ENCODE results near the gene KCTD11.
A peak's percentile ranks its signal among the peaks of the same experiment; 100 is the strongest.

KCTD11 gene

DNA sequence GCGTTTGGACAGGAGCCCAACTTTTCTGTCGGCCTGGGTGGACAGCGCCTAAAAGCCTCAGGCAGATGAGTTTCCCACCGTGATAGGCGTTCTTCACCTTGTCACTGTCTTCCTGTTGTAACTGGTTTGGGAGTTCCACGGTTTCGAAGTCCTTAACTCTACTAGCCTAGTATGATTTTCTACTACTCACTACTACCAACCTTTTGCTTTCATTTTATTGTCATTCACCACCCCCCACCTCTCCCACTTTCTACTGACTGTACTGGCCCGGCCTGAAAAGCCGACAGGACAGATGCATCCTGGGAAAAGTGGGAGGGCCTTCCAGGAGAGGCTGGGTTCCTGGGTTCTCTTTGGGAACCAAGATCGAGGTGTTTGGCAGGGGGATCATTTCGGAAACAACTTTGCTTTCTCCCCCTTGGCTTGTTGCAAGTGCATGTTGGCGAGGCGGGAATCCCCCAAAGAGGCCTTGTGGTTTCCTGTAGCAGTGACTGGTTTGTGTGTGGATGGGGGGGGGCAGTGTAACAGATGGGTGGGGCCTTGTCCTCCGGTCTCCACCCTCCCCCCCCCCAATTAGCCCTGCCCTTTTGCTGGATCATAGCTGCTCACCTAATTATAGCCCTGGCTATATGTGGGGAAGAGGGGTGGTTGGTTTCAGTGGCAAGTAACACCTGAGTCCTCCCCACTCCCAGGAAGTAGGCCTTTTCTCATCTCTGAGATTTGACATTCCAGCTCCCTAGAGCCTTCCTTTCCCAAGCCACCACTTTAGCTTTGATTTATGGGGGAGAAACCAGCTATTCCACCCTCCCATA lies 43.1 kb upstream of the KCTD11 start:
- DNase-seq = peak; percentile 80 to 87
- H3K4me3 ChIP-seq = peak overlapping the region; percentile 91 to 98
- intact Hi-C loops (cut with DNase I; ENCODE audit: low total_unique reads) = no loop called here
- H3K4me1 ChIP-seq = peaks cover 0 to 48% (median 37%) of the 10 kb centered on the region in 4 donors
- peak overlapping the region; percentile 95 to 99 for H3K27ac ChIP-seq
- TF ChIP-seq, protein P1, sequence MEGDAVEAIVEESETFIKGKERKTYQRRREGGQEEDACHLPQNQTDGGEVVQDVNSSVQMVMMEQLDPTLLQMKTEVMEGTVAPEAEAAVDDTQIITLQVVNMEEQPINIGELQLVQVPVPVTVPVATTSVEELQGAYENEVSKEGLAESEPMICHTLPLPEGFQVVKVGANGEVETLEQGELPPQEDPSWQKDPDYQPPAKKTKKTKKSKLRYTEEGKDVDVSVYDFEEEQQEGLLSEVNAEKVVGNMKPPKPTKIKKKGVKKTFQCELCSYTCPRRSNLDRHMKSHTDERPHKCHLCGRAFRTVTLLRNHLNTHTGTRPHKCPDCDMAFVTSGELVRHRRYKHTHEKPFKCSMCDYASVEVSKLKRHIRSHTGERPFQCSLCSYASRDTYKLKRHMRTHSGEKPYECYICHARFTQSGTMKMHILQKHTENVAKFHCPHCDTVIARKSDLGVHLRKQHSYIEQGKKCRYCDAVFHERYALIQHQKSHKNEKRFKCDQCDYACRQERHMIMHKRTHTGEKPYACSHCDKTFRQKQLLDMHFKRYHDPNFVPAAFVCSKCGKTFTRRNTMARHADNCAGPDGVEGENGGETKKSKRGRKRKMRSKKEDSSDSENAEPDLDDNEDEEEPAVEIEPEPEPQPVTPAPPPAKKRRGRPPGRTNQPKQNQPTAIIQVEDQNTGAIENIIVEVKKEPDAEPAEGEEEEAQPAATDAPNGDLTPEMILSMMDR (IDR thresholded peaks at IDR 0.05) = no peak
- no peaks in the 10 kb centered on the region for H3K9me3 ChIP-seq
- H3K36me3 ChIP-seq = peaks cover 39 to 47% (median 43%) of the 10 kb centered on the region in 3 donors
- no peaks in the 10 kb centered on the region for H3K27me3 ChIP-seq

DNA sequence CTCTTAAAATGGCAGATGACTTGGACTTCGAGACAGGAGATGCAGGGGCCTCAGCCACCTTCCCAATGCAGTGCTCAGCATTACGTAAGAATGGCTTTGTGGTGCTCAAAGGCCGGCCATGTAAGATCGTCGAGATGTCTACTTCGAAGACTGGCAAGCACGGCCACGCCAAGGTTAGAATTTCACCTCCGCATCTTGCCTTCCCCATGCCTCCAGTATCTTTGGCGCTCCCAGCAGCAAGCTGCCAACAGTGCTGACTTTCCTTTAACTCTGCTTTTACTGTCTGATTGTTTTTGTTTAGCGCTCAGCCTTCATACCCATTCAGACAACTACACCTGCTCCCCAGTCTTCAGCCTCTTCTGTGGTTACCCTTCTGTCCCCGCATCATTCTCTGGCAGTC lies 42.3 kb upstream of the KCTD11 start:
- TF ChIP-seq, protein P1 (IDR thresholded peaks at IDR 0.05) = no peak
- Histone ChIP-seq H3K4me3 (peak overlapping the region in 1 of 2 donors; percentile 98), H3K4me1 (peaks cover 0 to 56% (median 45%) of the 10 kb centered on the region in 4 donors), H3K36me3 (peaks cover 41 to 52% (median 47%) of the 10 kb centered on the region in 3 donors), H3K27me3 (no peaks in the 10 kb centered on the region), H3K9me3 (no peaks in the 10 kb centered on the region), H3K27ac (peak overlapping the region in 1 of 2 donors; percentile 95)
- intact Hi-C loops (cut with DNase I; ENCODE audit: low total_unique reads) = no loop called here
- no peak for DNase-seq

DNA sequence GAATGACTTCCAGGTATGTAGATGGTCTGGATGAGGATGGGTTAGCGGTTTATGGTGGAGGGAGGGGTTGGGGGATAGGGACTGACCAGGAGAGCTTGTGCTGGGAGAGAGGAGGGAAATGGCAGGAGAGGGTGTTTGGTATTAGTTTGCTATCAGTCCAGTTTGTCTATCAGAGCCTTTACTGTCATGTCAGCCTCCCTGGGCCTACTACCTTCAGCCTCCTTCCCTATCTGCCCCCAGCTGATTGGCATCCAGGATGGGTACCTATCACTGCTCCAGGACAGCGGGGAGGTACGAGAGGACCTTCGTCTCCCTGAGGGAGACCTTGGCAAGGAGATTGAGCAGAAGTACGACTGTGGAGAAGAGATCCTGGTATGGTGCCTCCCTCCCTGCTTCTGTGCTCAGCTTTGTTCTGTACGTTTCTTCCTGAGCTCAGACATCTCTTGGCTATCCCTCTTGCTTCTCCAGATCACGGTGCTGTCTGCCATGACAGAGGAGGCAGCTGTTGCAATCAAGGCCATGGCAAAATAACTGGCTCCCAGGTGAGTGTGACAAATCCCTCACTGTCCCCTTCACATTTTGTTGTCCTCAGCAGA lies 40.8 kb upstream of the KCTD11 start:
- DNase-seq = no peak
- intact Hi-C loops (cut with DNase I; ENCODE audit: low total_unique reads) = no loop called here
- peaks cover 41 to 52% (median 47%) of the 10 kb centered on the region in 3 donors for H3K36me3 ChIP-seq
- no peaks in the 10 kb centered on the region for H3K27me3 ChIP-seq
- TF ChIP-seq, protein P1 (IDR thresholded peaks at IDR 0.05) = no peak
- H3K9me3 ChIP-seq = no peaks in the 10 kb centered on the region
- no peak overlapping the region for H3K4me3 ChIP-seq
- H3K27ac ChIP-seq = no peak overlapping the region
- peaks cover 0 to 63% (median 51%) of the 10 kb centered on the region in 4 donors for H3K4me1 ChIP-seq

DNA sequence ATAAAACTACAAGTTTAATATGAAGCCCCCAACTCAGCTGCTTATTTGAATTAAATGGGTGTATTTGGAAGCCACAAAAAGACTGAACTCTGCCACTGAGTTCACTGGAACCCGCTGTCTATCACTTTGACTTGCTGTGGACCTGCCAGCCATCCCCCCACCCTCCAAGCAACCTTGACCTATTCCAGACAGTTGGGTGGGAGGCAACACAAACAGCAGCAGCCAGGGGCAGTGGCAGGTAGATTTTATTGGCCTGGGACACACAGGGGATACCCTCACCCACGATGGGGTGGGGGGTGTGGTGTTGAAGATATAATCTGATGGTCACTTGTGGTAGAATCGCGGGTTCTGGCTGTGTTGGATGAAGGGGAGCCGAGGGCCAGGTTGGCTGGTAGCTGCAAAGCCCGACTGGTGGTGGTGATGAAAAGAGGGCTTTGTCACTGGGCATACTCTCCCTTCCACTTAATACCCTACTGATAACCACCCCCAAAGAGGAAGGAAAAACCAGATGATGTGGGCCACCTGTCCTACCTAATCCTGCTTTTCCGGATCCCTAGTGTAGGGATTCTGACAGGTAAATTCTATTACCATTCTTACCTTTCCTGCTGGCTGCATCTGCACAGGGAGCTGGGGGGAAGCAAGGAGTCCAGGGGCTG lies 39.4 kb upstream of the KCTD11 start:
- Histone ChIP-seq H3K36me3 (peaks cover 41 to 61% (median 52%) of the 10 kb centered on the region in 3 donors), H3K27ac (no peak overlapping the region), H3K27me3 (no peaks in the 10 kb centered on the region), H3K4me1 (peaks cover 0 to 62% (median 48%) of the 10 kb centered on the region in 4 donors), H3K4me3 (no peak overlapping the region), H3K9me3 (no peaks in the 10 kb centered on the region)
- TF ChIP-seq, protein P1 (IDR thresholded peaks at IDR 0.05) = no peak
- no peak for DNase-seq
- intact Hi-C loops (cut with DNase I; ENCODE audit: low total_unique reads) = no loop called here

DNA sequence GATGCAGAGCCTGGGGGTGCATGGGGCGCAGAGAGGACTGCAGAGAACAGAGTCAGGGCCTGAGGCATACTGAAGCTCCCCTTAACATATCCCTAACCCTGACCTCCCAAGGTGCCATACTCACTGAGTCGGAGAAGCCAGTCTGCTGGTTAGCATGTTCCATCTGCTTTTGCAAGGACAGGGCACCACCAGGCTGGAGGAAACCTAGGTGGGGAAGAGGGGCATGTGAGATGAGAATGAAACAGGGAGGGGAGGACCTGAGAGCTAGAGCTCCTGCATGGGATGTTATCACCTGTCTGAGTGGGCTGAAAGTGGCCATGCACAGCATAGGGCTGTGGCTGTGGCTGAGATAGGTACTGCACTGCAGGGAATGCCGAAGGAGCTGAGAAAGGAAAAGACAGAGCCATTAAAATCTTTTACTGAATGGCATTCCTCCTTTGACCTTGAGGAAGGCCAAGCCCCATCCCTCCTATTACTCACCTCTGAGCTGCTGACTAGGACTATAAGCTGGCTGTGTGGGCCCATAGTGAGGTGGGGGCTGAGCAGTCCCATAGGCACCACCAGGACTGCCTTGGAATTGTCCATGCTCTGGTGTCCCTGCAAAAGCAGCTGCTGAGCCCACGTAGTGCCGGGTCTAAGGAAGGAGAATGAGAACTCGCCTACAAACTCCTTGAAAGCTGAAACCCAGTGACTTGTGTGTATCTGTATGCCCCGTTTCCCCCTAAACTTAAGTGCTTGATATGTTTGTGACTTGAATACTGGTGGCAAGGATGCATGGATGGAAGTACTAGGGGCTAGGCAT lies 38.7 kb upstream of the KCTD11 start:
- no peak for DNase-seq
- Histone ChIP-seq H3K4me3 (no peak overlapping the region), H3K9me3 (no peaks in the 10 kb centered on the region), H3K4me1 (peaks cover 0 to 62% (median 48%) of the 10 kb centered on the region in 4 donors), H3K27me3 (no peaks in the 10 kb centered on the region), H3K27ac (no peak overlapping the region), H3K36me3 (peaks cover 45 to 68% (median 60%) of the 10 kb centered on the region in 3 donors)
- intact Hi-C loops (cut with DNase I; ENCODE audit: low total_unique reads) = no loop called here
- TF ChIP-seq, protein P1 (IDR thresholded peaks at IDR 0.05) = no peak
